Chondrocyte (in vitro differentiated cells): Measurements from ENCODE around the gene SVIL. TPM values are rescaled to one million over a fixed set of nuclear protein-coding genes. Genes with fewer than 3 reads are reported as not detected.

Experiments used
- DNase-seq: peaks from one replicate; pipeline ENCODE4 v3.0.0; 2021; ENCODE audit warnings: mixed read lengths, low spot score
- H3K27ac Mint-ChIP-seq: one replicate; pipeline ENCODE4 v1.8.0; 2021; ENCODE audit warnings: mild to moderate bottlenecking, moderate library complexity, mixed read lengths; ENCODE audit not compliant: unreplicated experiment
- H3K27me3 Mint-ChIP-seq: 2 replicates; pipeline ENCODE4 v1.8.0; 2021; ENCODE audit warnings: low read depth, mixed read lengths
- H3K36me3 Mint-ChIP-seq: 2 replicates; pipeline ENCODE4 v1.8.0; 2021; ENCODE audit warnings: low read depth, mixed read lengths
- H3K4me1 Mint-ChIP-seq: 2 replicates; pipeline ENCODE4 v1.8.0; 2021; ENCODE audit warnings: low read depth, mild to moderate bottlenecking, mixed read lengths
- H3K4me3 Mint-ChIP-seq: one replicate; pipeline ENCODE4 v1.8.0; 2021; ENCODE audit warnings: mild to moderate bottlenecking, moderate library complexity, mixed read lengths; ENCODE audit not compliant: unreplicated experiment
- H3K9me3 Mint-ChIP-seq: 2 replicates; pipeline ENCODE4 v1.8.0; 2021; ENCODE audit warnings: low read depth, mixed read lengths
- total RNA-seq: library from RNA; stranded (reverse); gene quantifications from 3 replicates; pipeline ENCODE4 v1.2.1, GENCODE V29; 2021
- TF ChIP-seq, protein P1 (sequence below): fragments of 200-600 bp; sonication (generic); IDR thresholded peaks from 2 replicates; pipeline ENCODE4 v1.5.0; 2021; ENCODE audit warnings: antibody characterized with exemption, mild to moderate bottlenecking, moderate library complexity

The SVIL gene
- total RNA-seq, 1 donor from 2014 or later, result 112 TPM

DNA sequence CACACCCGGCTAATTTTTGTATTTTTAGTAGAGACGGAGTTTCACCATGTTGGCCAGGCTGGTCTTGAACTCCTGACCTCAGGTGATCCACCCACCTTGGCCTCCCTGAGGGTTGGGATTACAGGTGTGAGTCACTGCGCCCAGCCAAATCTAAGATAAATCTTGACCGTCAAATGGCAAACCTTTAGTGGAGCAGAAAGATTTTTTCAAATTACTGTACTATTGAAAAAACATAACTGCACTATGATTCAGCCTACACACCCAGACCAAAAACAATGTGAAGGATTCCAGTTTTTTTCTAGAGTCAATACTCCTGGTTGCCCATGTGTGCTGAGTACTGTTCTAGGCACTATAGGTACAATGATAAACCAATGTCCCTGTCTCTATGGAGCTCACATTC, 33.9 kb upstream of the SVIL start:
- DNase-seq, result no peak
- Mint-ChIP-seq H3K27me3 (no peaks in the 10 kb centered on the region), H3K4me1 (peaks cover 36% of the 10 kb centered on the region), H3K4me3 (no peak overlapping the region), H3K9me3 (peaks cover 2% of the 10 kb centered on the region), H3K27ac (peak overlapping the region; percentile 46), H3K36me3 (peaks cover 10% of the 10 kb centered on the region)
- TF ChIP-seq, protein P1, sequence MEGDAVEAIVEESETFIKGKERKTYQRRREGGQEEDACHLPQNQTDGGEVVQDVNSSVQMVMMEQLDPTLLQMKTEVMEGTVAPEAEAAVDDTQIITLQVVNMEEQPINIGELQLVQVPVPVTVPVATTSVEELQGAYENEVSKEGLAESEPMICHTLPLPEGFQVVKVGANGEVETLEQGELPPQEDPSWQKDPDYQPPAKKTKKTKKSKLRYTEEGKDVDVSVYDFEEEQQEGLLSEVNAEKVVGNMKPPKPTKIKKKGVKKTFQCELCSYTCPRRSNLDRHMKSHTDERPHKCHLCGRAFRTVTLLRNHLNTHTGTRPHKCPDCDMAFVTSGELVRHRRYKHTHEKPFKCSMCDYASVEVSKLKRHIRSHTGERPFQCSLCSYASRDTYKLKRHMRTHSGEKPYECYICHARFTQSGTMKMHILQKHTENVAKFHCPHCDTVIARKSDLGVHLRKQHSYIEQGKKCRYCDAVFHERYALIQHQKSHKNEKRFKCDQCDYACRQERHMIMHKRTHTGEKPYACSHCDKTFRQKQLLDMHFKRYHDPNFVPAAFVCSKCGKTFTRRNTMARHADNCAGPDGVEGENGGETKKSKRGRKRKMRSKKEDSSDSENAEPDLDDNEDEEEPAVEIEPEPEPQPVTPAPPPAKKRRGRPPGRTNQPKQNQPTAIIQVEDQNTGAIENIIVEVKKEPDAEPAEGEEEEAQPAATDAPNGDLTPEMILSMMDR, result no peak

DNA sequence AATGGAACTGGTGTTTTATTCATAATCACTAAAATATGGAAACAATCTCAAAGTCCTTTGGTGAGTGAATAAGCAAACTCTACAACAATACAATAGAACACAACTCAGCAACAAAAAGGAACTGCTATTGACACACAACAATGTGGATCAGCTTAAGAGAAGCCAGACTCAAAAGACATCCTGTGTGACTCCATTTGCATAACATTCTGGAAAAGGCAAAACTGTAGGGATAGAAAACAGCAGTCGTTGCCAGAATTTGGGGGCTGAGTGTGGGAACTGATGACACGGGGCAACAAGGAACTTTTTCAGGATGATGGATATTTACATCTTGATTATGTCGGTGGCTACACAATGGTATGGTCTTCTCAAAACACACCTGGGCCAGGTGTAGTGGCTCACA, 32.4 kb upstream of the SVIL start:
- no peak overlapping the region for H3K4me3 Mint-ChIP-seq
- TF ChIP-seq, protein P1, result no peak
- no peak for DNase-seq
- no peaks in the 10 kb centered on the region for H3K9me3 Mint-ChIP-seq
- H3K4me1 Mint-ChIP-seq, result peaks cover 36% of the 10 kb centered on the region
- H3K27ac Mint-ChIP-seq, result peak overlapping the region; percentile 32
- no peaks in the 10 kb centered on the region for H3K27me3 Mint-ChIP-seq
- peaks cover 4% of the 10 kb centered on the region for H3K36me3 Mint-ChIP-seq

DNA sequence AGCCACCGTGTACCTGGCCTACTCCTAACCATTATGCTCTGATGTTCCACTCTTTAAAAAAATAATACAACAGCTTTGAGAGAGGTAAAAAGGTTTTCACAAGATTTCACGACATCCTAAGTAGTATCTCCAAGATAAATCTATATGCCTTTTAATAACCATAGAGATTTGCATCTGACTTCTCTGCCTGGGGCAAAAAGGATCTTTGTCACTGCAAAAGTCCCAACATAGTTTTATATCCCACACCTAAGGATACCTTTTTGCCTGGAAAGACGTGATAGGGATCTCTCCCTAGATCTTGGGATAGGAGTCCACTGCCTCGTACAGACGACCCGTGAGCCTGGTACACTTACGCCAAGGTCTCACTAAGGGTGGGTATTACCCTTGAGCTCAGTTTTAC, 31.4 kb upstream of the SVIL start:
- H3K4me3 Mint-ChIP-seq, result no peak overlapping the region
- no peaks in the 10 kb centered on the region for H3K9me3 Mint-ChIP-seq
- TF ChIP-seq, protein P1, result no peak
- H3K4me1 Mint-ChIP-seq, result peaks cover 41% of the 10 kb centered on the region
- peaks cover 4% of the 10 kb centered on the region for H3K36me3 Mint-ChIP-seq
- H3K27ac Mint-ChIP-seq, result no peak overlapping the region
- no peaks in the 10 kb centered on the region for H3K27me3 Mint-ChIP-seq
- DNase-seq, result no peak

DNA sequence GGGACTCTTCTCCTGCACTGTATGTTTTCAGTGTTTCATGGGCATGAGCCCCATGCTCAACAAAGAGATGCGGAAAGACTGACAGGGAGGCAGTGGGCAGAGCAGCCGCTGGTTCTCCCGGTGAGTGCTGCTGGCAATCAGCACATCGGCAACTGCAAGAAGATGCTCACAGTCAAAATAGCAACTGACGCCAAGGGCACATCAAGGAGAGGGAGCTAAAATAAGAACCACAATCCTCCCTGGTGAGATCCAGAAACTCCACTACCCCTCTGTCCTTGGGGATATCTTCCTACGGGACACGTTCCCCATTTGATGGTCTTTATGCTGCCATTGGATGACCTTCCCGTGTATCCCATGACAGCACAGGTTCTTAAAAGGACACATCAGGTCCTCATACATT, 28.9 kb upstream of the SVIL start:
- Mint-ChIP-seq H3K36me3 (no peaks in the 10 kb centered on the region), H3K9me3 (no peaks in the 10 kb centered on the region), H3K27ac (no peak overlapping the region), H3K27me3 (no peaks in the 10 kb centered on the region), H3K4me3 (no peak overlapping the region), H3K4me1 (peaks cover 50% of the 10 kb centered on the region)
- no peak for DNase-seq
- TF ChIP-seq, protein P1, result no peak

DNA sequence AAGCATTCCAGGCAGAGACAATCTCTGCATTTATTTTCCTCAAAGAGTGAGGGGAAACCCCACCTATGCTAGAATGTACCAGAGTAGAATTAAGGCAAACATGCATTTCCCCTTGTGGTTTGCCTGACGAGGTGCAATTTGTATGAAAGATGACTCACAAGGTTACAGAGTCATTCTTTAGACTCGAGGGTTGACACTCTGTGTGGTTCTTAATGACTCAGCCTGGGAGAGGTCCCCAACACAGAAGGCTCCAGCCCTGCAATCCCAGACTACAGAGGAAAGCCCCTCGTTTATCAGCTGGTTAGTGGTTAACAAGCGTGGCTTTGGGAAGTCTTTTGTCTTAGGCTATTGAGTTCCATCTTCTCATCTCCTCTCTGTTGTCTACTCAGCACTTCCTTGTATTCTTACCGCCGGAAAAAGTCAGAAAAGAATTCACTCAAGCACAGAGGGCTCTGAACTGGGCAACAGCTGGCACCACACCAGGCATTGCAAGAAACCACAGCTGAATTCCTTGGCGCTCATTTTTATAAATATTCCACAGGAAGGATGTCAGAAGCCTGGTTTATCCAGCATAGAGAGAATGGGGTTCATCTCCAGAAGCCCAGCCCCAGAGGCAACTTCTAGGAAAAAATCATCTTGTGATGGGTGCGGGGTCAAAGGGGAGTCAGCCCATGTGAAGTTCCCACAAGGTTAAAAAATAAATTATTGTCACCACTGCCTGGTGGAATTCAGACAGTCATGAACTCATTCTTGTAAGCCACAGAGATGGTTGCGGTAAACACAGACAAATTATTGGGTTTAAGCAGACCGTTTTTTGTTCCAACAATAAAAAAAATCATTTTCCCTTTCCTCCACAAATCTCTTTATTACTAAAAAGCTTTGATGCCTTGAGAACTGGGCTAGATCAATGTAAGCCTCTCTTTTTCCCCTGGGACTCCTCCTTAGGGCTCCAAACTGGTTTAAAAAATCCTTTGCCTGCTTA, 24.5 kb upstream of the SVIL start:
- H3K4me3 Mint-ChIP-seq, result peak overlapping the region; percentile 37
- H3K27ac Mint-ChIP-seq, result peak overlapping the region; percentile 96
- peaks cover 54% of the 10 kb centered on the region for H3K4me1 Mint-ChIP-seq
- peaks cover 3% of the 10 kb centered on the region for H3K9me3 Mint-ChIP-seq
- DNase-seq, result no peak
- TF ChIP-seq, protein P1, result peak; percentile 75
- no peaks in the 10 kb centered on the region for H3K27me3 Mint-ChIP-seq
- H3K36me3 Mint-ChIP-seq, result peaks cover 22% of the 10 kb centered on the region
